Adrenal gland (tissue), 12 donors: ENCODE data around the gene SDC4. TPM values are rescaled to one million over a fixed set of nuclear protein-coding genes. Genes with fewer than 3 reads are reported as not detected.

Experiments
- DNase-seq, 7 donors: peaks; one replicate each; pipeline ENCODE4 v3.0.0-alpha.2; 2019 to 2020
- H3K27ac ChIP-seq, 5 donors: fragments of 200-600 bp; sonication (generic) in 4 of 5; 1 replicate in 3 of 5; 2 replicates in 2 of 5; pipeline versions ENCODE4 v1.5.1 to v1.8.0; 2016 to 2020; ENCODE audit warnings: mild to moderate bottlenecking in 1 of 5
- H3K27me3 ChIP-seq: fragments of 200-600 bp; 2 replicates; pipeline ENCODE4 v1.8.0; 2021
- H3K36me3 ChIP-seq, 2 donors: fragments of 200-600 bp; replicated peaks in 1 of 2; 1 replicate in 1 of 2; 2 replicates in 1 of 2; pipeline versions ENCODE4 v1.5.1 to v1.8.0; 2018 to 2022
- H3K4me1 ChIP-seq, 2 donors: fragments of 200-600 bp; replicated peaks in 1 of 2; 1 replicate in 1 of 2; 2 replicates in 1 of 2; pipeline versions ENCODE4 v1.5.1 to v1.8.0; 2018 to 2021
- H3K4me3 ChIP-seq, 4 donors: fragments of 200-600 bp; sonication (generic) in 3 of 4; one replicate each; pipeline ENCODE4 v1.5.1; 2016 to 2018
- H3K9me3 ChIP-seq, 3 donors: fragments of 200-600 bp; sonication (generic) in 1 of 3; replicated peaks in 1 of 3; 1 replicate in 2 of 3; 2 replicates in 1 of 3; pipeline versions ENCODE4 v1.5.1 to v1.8.0; 2016 to 2021
- POLR2A ChIP-seq, 2 donors: fragments of 450-650 bp; IDR thresholded peaks; one replicate each; pipeline ENCODE4 v1.6.1; 2017; ENCODE audit warnings: antibody characterized with exemption in 2 of 2, mild to moderate bottlenecking in 2 of 2, moderate library complexity in 1 of 2
- WGBS, 4 donors: extraction: QIAGEN DNeasy Blood & Tissue Kit in 2 of 4; methylation state at CpG; one replicate each; pipeline versions ENCODE4 v1.1.5 to v1.1.7; 2013 to 2017; 5-methylcytosine and 5-hydroxymethylcytosine counted together
- intact Hi-C, 2 donors: fragments of 100-400 bp; cut with DNase I; formaldehyde crosslinking; loops; one replicate each; pipeline versions ENCODE4 v1.14.1 to v1.15.0; 2022 to 2023
- polyA plus RNA-seq, 3 donors: library from polyadenylated mRNA; stranded (reverse); fragments of 200-250 nt in 2 of 3; fragments of 350-450 nt in 1 of 3; fragmentation: Illumina TruSeq in 1 of 3; extraction: RNeasy Lipid Tissue Mini Kit (QIAGEN cat#74804) in 1 of 3; gene quantifications; one replicate each; pipeline ENCODE4 v1.2.3, GENCODE V29; 2013 to 2014
- total RNA-seq, 9 donors: library from RNA; depleted of rRNA in 4 of 9; stranded (reverse); fragments of >200 nt in 4 of 9; fragments of 120-200 nt in 1 of 9; fragmentation: NEBNext Ultra II Directional in 1 of 9; extraction: Animal tissue kit (Norgen Biotek cat#: 25700) in 1 of 9; gene quantifications; one replicate each; pipeline versions ENCODE4 v1.1.0 to v1.2.4, GENCODE V29; 2013 to 2023
- TF ChIP-seq, protein P1 (sequence below), 6 experiments: fragments of 450-650 bp in 4 of 6; fragments of 200-600 bp in 2 of 6; sonication (generic) in 1 of 6; IDR thresholded peaks; 1 replicate in 5 of 6; 2 replicates in 1 of 6; pipeline versions ENCODE4 v1.5.1 to v1.8.0; 2016 to 2021; ENCODE audit warnings: antibody characterized with exemption in 6 of 6, mild to moderate bottlenecking in 2 of 6, moderate library complexity in 1 of 6
- donor health status: healthy with polysubstance abuse.
- donor health status: Bipolar disorder and iron deficiency.
- donor health status: DM: yes; HTN: yes; CAD: no.
- donor health status: DM: no; HTN: no; CAD: no.
- donor health status: DM: no; HTN: no; CAD: no.
- donor health status: DM: yes; HTN: yes; CAD: no.

SDC4 gene
- total and polyA plus RNA-seq, 12 donors = 48.7 to 128 (median 72.4) TPM

DNA sequence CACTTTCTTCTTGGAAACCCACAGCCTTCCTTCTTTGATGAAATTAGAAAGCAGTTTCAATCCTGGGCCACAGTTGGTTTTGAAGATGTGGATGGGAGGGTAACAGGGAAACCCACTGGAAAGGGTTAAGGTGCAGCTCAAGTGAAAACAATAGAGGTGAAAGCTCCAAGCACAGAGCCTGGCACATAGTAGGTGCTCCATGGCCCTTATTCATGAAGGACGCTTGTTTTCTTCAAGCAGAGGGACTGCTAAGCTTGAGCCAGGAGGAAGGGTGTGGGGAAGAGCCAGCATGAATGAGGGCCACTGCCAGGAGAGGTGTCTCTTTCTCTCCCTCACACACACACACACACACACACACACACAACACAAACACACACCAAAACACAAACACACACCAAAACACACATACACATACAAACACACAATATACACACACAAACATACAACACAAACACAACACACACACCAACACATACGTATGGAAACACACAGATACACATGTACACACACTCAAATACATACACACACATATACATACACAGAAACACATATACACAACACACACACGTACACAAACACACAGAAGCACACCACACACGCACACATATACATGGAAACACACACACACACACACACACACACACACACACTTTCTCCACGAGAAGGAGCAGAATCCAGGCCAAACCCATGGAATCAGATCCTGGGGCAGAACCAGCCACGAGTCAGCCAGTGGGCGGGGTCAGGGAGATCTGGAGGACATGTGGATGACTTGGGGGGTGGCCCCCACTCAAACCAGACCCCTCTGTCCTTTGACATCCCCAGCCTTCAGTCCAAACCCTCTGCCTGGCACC is 65.3 kb downstream of the SDC4 start:
- 59 to 73% (median 68%) methylated on average over 5 to 7 of the region's 7 CpGs for WGBS, 4 donors
- Histone ChIP-seq H3K9me3 (no peaks in the 10 kb centered on the region), H3K4me1 (no peaks in the 10 kb centered on the region), H3K4me3 (no peak overlapping the region), H3K27me3 (peaks cover 9% of the 10 kb centered on the region), H3K27ac (no peak overlapping the region), H3K36me3 (no peaks in the 10 kb centered on the region)
- intact Hi-C loops = loop anchor here in 1 of 2 donors (10.0 kb wide), 1 partner anchor 178 kb away; the partner anchor contains the start of gene KCNS1
- DNase-seq = no peak
- TF ChIP-seq, protein P1, sequence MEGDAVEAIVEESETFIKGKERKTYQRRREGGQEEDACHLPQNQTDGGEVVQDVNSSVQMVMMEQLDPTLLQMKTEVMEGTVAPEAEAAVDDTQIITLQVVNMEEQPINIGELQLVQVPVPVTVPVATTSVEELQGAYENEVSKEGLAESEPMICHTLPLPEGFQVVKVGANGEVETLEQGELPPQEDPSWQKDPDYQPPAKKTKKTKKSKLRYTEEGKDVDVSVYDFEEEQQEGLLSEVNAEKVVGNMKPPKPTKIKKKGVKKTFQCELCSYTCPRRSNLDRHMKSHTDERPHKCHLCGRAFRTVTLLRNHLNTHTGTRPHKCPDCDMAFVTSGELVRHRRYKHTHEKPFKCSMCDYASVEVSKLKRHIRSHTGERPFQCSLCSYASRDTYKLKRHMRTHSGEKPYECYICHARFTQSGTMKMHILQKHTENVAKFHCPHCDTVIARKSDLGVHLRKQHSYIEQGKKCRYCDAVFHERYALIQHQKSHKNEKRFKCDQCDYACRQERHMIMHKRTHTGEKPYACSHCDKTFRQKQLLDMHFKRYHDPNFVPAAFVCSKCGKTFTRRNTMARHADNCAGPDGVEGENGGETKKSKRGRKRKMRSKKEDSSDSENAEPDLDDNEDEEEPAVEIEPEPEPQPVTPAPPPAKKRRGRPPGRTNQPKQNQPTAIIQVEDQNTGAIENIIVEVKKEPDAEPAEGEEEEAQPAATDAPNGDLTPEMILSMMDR (IDR thresholded peaks at IDR 0.05) = no peak
- no peak for TF ChIP-seq POLR2A (IDR thresholded peaks at IDR 0.05)

DNA sequence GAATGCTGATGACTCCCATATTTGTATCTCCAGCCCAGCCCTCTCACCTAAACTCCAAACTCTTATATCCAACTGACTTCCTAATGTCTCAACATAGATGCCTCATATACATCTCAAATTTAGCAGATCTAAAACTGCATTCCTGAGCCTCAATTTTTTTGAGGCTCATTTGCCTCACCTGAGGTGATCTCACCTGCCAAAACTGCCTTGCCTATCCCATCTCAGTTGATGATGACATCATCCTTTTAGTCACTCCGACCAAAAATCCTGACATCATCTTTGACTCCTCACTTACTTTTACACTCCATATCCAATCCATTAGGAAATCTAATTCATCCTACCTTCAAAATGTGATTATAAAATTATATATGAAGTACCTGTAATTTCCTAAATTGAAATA is 68.2 kb downstream of the SDC4 start:
- Histone ChIP-seq H3K4me1 (no peaks in the 10 kb centered on the region), H3K27ac (no peak overlapping the region), H3K9me3 (no peaks in the 10 kb centered on the region), H3K27me3 (peaks cover 9% of the 10 kb centered on the region), H3K36me3 (no peaks in the 10 kb centered on the region), H3K4me3 (no peak overlapping the region)
- 65 to 83% (median 71%) methylated on average over 1 of the region's 1 CpG for WGBS, 4 donors
- no peak for DNase-seq
- intact Hi-C loops = loop anchor here in 1 of 2 donors (10.0 kb wide), 1 partner anchor 175 kb away; the partner anchor contains the start of gene KCNS1
- no peak for TF ChIP-seq POLR2A (IDR thresholded peaks at IDR 0.05)
- TF ChIP-seq, protein P1 (IDR thresholded peaks at IDR 0.05) = no peak

DNA sequence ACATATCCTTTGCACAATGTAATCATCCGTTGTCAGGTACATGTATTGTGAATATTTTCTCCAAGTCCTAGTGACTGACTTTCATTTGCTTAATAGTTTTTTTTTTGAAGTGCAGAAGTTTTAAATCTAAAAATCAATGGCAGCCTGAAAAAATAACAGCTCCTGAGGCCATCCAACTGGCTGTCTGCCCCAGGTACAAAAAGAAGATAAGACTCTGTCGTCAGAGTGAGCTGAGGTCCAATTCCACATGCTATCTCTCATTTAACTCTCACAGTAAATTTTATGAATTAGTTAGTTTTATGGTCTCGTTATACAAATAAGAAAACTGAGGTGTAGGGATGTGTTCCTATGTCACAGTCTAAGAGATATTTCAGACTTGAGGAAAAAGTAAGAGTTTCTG is 72.9 kb downstream of the SDC4 start:
- no peaks in the 10 kb centered on the region for H3K36me3 ChIP-seq
- WGBS, 4 donors = 47 to 58% (median 54%) methylated on average over 3 of the region's 3 CpGs
- peak in 1 of 7 donors; percentile 49 for DNase-seq
- no peak for TF ChIP-seq POLR2A (IDR thresholded peaks at IDR 0.05)
- TF ChIP-seq, protein P1 (IDR thresholded peaks at IDR 0.05) = no peak
- H3K27ac ChIP-seq = no peak overlapping the region
- peaks cover 24% of the 10 kb centered on the region for H3K27me3 ChIP-seq
- H3K9me3 ChIP-seq = no peaks in the 10 kb centered on the region
- H3K4me1 ChIP-seq = peaks cover 0 to 7% of the 10 kb centered on the region in 2 donors
- intact Hi-C loops = no loop called here
- no peak overlapping the region for H3K4me3 ChIP-seq

Other genes starting within 250 kb of the SDC4 start
- gene KCNS1, start 247.3 kb downstream of the SDC4 start, total RNA-seq = 1 to 10 TPM in 4 of 9 donors, under 1 TPM in 5; 0.21 to 3.7 (median 0.87) TPM
- gene KCNS1, start 247.3 kb downstream of the SDC4 start, polyA plus RNA-seq = under 1 TPM; 0.24 to 0.30 (median 0.29) TPM
- gene WFDC5, start 233.2 kb downstream of the SDC4 start, total RNA-seq = not detected
- gene WFDC5, start 233.2 kb downstream of the SDC4 start, polyA plus RNA-seq = not detected
- not detected for gene WFDC12, start 224.0 kb downstream of the SDC4 start, total RNA-seq
- not detected for gene WFDC12, start 224.0 kb downstream of the SDC4 start, polyA plus RNA-seq
- not detected for gene PI3, start 173.5 kb downstream of the SDC4 start, total RNA-seq
- 1 to 10 TPM in 1 of 3 donors, not detected in 2; 1.0 TPM for gene PI3, start 173.5 kb downstream of the SDC4 start, polyA plus RNA-seq
- gene SEMG1, start 141.4 kb downstream of the SDC4 start, total RNA-seq = not detected
- under 1 TPM in 1 of 3 donors, not detected in 2; 0.15 TPM for gene SEMG1, start 141.4 kb downstream of the SDC4 start, polyA plus RNA-seq
- gene SEMG2, start 127.1 kb downstream of the SDC4 start, total RNA-seq = not detected
- gene SEMG2, start 127.1 kb downstream of the SDC4 start, polyA plus RNA-seq = not detected
- gene SLPI, start 93.9 kb downstream of the SDC4 start, total RNA-seq = 10 to 100 TPM in 1 of 9 donors, 1 to 10 TPM in 5, not detected in 3; 1.8 to 33.7 (median 5.6) TPM
- 10 to 100 TPM in 1 of 3 donors, 1 to 10 TPM in 2; 2.3 to 25.7 (median 9.2) TPM for gene SLPI, start 93.9 kb downstream of the SDC4 start, polyA plus RNA-seq
- gene RBPJL, start 41.6 kb downstream of the SDC4 start, total RNA-seq = under 1 TPM in 1 of 9 donors, not detected in 8; 0.06 TPM
- under 1 TPM in 1 of 3 donors, not detected in 2; 0.03 TPM for gene RBPJL, start 41.6 kb downstream of the SDC4 start, polyA plus RNA-seq
- under 1 TPM in 2 of 9 donors, not detected in 7; 0.06 to 0.15 TPM for gene MATN4, start 40.1 kb downstream of the SDC4 start, total RNA-seq
- gene MATN4, start 40.1 kb downstream of the SDC4 start, polyA plus RNA-seq = under 1 TPM in 2 of 3 donors, not detected in 1; 0.16 to 0.37 TPM
- gene SYS1, start 14.7 kb upstream of the SDC4 start, total RNA-seq = 10 to 100 TPM; 19.7 to 83.2 (median 35.7) TPM
- gene SYS1, start 14.7 kb upstream of the SDC4 start, polyA plus RNA-seq = 10 to 100 TPM; 16.0 to 25.7 (median 17.7) TPM
- under 1 TPM in 3 of 9 donors, not detected in 6; 0.24 to 0.78 (median 0.65) TPM for gene TP53TG5, start 29.9 kb upstream of the SDC4 start, total RNA-seq
- under 1 TPM in 1 of 3 donors, not detected in 2; 0.33 TPM for gene TP53TG5, start 29.9 kb upstream of the SDC4 start, polyA plus RNA-seq
- gene DBNDD2, start 59.9 kb upstream of the SDC4 start, total RNA-seq = 10 to 100 TPM in 8 of 9 donors, 1 to 10 TPM in 1; 2.1 to 71.1 (median 29.5) TPM
- gene DBNDD2, start 59.9 kb upstream of the SDC4 start, polyA plus RNA-seq = 10 to 100 TPM; 21.6 to 52.1 (median 34.8) TPM
- 100 to 1,000 TPM in 6 of 9 donors, 10 to 100 TPM in 3; 76.0 to 202 (median 117) TPM for gene PIGT, start 67.7 kb upstream of the SDC4 start, total RNA-seq
- 100 to 1,000 TPM in 1 of 3 donors, 10 to 100 TPM in 2; 45.2 to 121 (median 99.7) TPM for gene PIGT, start 67.7 kb upstream of the SDC4 start, polyA plus RNA-seq
- gene WFDC2, start 121.3 kb upstream of the SDC4 start, total RNA-seq = under 1 TPM in 2 of 9 donors, not detected in 7; 0.33 to 0.42 TPM
- 1 to 10 TPM in 2 of 3 donors, under 1 TPM in 1; 0.37 to 1.9 (median 1.6) TPM for gene WFDC2, start 121.3 kb upstream of the SDC4 start, polyA plus RNA-seq
- gene SPINT3, start 167.2 kb upstream of the SDC4 start, total RNA-seq = not detected
- gene SPINT3, start 167.2 kb upstream of the SDC4 start, polyA plus RNA-seq = not detected
- not detected for gene WFDC6, start 191.1 kb upstream of the SDC4 start, total RNA-seq
- gene WFDC6, start 191.1 kb upstream of the SDC4 start, polyA plus RNA-seq = not detected
- gene EPPIN, start 199.0 kb upstream of the SDC4 start, total RNA-seq = not detected
- gene EPPIN, start 199.0 kb upstream of the SDC4 start, polyA plus RNA-seq = not detected
- not detected for gene WFDC8, start 230.9 kb upstream of the SDC4 start, total RNA-seq
- not detected for gene WFDC8, start 230.9 kb upstream of the SDC4 start, polyA plus RNA-seq